K562 (cell line): ENCODE results near the gene C16orf96.

Experiments
- CTCF ChIP-seq, 3 experiments: IDR thresholded peaks in 2 of 3; conservative IDR thresholded peaks in 1 of 3; 2 replicates each; pipeline ENCODE4 v1.5.1; 2011 to 2012; ENCODE audit warnings: low read length in 3 of 3, mild to moderate bottlenecking in 3 of 3, control low read depth in 2 of 3, improper control_type of control experiment in 1 of 3, inconsistent platforms in 1 of 3, low read depth in 1 of 3, mixed read lengths in 1 of 3, moderate library complexity in 1 of 3; ENCODE audit not compliant: insufficient read depth in 2 of 3
- DPF2 ChIP-seq: fragments of 450-650 bp; IDR thresholded peaks from 2 replicates; pipeline ENCODE4 v1.6.1; 2016
- HCFC1 ChIP-seq: IDR thresholded peaks from 2 replicates; pipeline ENCODE4 v1.6.1; 2012; ENCODE audit warnings: low read depth, low read length, improper control_type of control experiment
- POLR2AphosphoS2 ChIP-seq: IDR thresholded peaks from 2 replicates; pipeline ENCODE4 v1.6.1; 2012; ENCODE audit warnings: low read length, improper control_type of control experiment
- POLR2B ChIP-seq: fragments of 450-650 bp; IDR thresholded peaks from 2 replicates; pipeline ENCODE4 v1.6.1; 2018; ENCODE audit warnings: low read depth; ENCODE audit not compliant: partially characterized antibody
- RBM14 ChIP-seq: fragments of 200-400 bp; formaldehyde crosslinking; IDR thresholded peaks from 2 replicates; pipeline ENCODE4 v1.6.1; 2018; ENCODE audit warnings: low read depth, mild to moderate bottlenecking, low read length, moderate library complexity, borderline replicate concordance; ENCODE audit not compliant: insufficient read depth

GRCh38 chr16:4525634-4526277, 30.4 kb upstream of the C16orf96 start:
- no peak for TF ChIP-seq POLR2AphosphoS2
- TF ChIP-seq RBM14: no peak
- no peak for TF ChIP-seq POLR2B
- no peak for TF ChIP-seq HCFC1
- no peak for TF ChIP-seq DPF2
- TF ChIP-seq CTCF (IDR thresholded peaks at IDR 0.05 in 2 of 3, conservative IDR thresholded peaks at IDR 0.05 in 1 of 3; ENCODE audit: insufficient read depth in 2 of 3, low read depth in 1 of 3, low read length in 3 of 3): no peak
